GM19240 (cell line): Measurements from ENCODE around the gene CAMTA1.
"Not testable (repeated sequence)": the region's sequence is repeated elsewhere in the genome, so short reads cannot be mapped to it uniquely, and the experiment has no call there.

ENCODE experiments used
- DNase-seq: peaks from one replicate; pipeline ENCODE4 v3.0.0; 2011; ENCODE audit warnings: low spot score; ENCODE audit not compliant: insufficient read length

Gene CAMTA1

DNA sequence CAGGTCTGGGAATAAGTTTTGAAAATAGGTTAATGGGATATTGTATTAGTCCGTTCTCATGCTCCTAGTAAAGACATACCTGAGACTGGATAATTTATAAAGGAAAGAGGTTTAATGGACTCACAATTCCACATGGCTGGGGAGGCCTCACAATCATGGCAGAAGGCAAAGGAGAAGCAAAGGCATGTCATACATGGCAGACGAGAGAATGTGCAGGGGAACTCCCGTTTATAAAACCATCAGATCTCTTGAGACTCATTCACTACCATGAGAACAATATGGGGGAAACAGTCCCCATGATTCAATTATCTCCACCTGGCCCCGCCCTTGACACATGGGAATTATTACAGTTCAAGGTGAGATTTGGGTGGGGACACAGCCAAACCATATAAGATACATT lies 60.5 kb downstream of the CAMTA1 start:
- not testable (repeated sequence) for DNase-seq

DNA sequence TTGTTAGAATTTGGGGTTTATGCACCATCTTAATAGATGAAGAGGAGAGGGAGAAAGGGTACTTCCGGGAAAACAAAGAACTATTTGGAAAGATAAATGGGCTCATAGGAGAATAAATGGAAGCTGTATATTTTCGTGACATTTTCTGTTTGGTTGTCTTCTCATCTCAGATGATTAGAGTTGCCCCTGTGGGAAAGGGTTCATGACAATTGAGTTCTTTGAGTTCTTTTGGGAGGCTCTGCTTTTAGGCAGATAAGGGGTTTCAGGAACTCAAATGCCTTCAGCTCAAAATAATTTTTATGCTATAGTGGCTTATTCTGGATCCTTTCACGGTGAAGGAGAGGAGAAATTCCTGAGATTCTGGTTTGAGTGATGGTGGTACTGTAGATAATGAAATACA lies 63.6 kb downstream of the CAMTA1 start:
- DNase-seq, result no peak

DNA sequence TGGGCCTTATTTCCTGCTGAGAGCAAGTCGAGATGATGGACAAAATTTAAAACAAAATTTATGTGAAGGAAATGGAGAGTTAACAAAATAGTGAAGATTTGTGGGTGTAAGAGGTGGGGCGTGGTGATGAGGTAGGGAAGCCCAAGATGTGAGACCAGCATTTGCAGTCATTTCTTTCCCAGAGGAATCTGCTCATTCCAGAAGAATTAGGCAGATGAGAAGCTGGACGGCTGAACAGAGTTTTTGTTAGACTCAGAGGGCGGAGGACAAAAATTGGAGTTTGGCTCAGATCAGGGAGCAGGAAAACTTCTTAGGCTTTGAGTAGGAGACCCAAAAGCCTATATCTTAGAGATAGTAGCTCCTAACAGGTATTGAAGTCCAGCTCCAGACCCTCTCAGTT lies 65.3 kb downstream of the CAMTA1 start:
- no peak for DNase-seq

DNA sequence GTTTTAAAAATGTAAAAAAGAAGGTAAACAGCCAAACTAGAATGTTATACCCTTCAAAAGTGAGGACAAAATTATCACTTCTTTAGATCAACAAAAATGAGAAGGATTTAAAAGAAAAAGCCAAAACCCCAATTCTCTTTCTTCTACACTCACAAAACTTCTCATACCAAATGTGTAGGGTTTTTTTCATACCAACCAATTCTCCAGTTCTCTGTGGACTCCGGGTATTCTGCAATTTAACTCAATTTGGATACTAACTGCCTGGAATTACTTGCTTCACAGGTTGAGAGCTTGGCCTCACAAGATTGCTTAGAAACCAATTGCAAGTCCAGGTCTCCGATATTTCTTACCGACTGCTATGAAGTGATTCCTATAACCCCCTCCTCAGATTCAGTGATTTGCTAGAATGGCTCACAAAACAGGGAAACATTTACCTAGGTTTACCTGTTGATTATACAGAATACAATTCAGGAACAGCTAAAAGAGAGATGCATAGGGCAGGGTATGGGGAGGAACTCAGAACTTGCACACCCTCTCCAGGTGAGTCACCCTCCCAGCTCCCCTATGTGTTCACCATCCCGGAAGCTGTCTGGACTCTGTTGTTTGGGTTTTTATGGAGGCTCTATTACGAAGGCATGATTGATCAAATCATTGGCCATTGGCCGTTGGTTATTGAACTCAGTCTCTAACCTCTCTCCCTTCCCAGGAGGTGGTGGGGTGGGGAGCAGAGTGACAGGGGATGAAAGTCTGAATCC lies 67.1 kb downstream of the CAMTA1 start:
- no peak for DNase-seq

DNA sequence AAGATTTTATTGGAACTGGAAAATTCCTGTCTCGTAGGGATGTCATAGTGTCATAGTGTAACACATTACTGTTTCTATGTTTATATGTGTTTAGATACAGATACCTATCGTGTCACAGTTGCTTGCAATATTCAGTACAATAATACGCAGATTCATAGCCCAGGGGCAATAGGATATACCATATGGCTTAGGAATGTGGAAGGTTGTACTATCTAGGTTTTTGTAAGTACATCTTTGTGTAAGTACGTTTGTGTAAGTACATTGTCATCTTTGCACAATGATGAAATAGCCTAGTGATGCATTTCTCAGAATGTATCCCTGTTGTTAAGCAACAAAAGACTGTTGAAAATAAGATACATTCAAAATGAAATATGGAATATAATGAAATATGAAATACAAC lies 68.9 kb downstream of the CAMTA1 start:
- no peak for DNase-seq

DNA sequence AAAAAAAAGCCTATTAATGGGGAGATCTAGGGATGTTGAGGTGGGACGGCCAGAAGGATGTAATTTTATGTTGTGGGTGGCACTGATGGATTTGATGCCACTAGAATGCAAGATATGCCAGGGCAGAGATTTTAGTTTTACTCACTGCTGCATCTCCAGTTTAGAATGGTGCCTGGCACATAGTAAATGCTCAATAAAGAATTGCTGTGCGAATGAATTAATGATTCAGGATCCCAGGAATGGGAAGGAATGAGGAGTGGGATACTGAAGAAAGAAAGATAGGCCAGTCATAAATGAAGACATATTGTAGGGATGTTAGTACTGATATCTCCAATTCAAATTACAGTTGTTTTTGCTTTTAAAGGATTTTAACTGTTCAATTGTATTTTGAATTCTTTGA lies 72.6 kb downstream of the CAMTA1 start:
- no peak for DNase-seq

DNA sequence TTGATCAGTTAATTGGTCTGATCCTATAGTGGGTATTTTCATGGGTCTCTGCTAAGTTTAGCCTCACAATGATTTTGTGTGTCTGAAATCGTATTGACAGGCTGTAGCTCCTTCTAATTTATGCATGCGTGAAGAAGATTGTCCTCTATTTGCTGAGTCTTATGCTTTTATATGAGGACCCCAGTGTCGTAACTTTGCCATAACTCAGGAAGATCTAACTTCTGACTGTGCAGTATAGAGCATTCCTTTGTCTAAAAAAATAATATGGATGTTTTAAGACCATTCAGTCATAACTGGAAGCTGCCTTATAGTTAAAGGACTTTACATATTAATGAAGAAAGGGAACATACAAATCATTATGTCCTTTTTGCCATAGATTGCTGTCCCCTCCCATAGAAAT lies 73.3 kb downstream of the CAMTA1 start:
- DNase-seq, result no peak

DNA sequence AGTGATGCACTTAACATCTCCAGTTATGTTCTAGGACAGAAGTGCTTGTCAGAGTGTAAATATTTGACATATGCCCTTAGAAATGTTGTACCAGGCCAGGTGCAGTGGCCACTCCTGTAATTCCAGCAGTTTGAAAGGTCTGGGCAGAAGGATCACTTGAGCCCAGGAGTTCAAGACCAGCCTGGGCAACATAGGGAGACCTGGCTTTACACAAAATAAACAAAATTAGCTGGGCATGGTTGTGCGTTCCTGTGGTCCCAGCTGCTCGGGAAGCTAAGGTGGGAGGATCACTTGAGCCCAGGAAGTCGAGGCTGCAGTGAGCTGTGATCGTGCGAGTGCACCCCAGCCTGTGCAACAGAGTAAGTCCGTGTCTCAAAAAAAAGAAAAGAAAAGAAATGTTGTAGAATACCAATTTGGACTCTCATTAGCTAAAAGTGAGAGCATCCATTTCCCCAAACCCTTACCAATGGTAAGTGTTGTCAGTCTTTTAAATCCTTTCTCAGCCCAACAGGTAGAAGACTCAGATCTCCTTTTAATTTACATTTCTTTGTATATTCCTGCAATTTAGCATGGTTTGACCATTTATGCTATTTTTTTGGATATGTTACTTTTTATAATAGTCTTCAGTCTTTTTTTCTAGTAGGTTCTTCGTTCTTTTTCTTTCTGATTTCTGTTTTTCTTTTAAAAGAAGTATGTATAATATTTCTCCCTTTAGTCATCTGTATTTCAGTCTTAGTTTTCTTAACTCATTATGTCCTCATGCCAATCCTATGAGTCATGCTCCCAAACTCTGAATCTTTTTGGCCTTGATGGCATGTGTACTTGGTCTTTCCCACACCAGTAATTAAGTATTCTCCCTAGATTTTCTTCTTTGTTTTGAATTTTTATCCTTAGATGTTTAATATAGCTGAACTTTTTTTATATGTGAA lies 74.4 kb downstream of the CAMTA1 start:
- no peak for DNase-seq

DNA sequence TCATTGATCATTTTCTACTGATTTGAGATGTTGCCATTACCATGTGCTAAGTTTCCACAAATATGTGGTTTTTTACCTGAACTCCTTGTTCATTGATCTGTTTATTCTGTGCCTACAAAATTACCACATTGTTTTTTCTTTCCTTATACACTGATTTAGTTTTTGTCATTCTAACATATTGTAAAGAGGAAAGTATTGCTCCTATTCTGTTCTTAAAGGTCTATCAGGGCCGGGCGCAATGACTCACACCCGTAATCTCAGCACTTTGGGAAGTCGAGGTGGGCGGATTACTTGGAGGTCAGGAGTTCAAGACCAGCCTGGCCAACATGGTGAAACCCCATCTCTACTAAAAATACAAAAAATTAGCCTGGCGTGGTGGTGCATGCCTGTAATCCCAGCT lies 75.1 kb downstream of the CAMTA1 start:
- no peak for DNase-seq

DNA sequence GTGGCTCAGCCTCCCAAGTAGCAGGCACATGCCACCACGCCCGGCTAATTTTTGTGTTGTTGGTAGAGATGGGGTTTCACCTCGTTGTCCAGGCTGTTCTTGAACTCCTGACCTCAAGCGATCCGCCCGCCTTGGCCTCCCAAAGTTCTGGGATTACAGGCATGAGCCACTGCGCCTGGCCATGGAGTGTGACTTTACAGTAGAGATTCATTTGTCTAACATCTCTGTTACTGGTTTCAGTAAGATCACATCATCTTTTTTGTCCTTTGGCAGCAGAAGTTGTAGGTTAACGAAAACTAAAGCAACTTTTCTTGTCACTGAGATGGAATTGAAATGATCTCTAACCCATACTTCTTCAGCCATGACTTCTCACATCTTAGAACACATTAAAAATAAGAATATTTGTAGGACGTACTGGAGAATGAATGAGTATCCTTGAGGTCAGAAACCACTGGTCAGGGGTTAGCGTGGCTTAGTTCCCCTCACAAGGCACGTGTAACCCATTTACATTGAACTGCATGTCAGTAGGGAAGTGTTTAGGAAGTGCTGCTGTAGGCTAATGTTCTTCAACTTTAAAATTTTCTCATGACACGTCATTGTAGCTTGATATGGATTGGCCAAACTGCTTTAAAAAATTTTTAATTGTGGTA lies 75.9 kb downstream of the CAMTA1 start:
- DNase-seq, result no peak

DNA sequence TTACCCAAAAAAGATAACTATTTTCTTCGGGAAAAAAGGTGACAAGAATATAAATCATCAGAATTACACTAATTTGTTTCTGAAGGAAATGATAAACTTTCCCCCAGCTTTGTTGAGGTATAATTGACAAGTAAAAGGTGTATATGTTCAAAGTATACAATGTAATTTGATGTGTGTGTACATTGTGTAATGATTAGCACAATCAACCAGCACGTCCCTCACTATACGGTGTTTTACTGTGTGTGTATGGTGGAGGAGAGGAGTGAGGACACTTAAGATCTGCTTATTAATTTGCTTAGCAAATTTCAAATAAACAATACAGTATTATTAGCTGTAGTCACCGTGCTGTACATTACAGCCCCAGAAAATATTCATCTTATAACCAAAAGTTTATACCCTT lies 77.7 kb downstream of the CAMTA1 start:
- no peak for DNase-seq

DNA sequence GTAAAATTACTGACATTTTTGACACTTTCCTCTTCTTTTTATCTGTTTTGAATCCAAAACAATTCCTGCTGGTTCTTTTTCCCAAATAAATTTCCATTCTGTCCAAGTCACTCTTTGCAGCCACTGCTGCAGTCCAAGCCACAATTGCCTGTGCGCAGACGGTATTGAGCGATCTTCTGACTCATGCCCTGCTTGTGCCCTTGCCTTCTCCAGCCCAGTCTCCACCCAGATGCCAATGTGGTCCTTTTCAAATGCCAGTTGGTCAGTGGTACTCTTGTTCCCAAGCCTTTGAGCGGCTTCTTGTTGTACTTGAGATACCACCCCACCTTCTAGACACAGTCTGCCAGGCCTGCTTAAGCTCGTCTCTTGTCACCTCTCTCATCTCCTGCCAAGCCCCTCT lies 78.9 kb downstream of the CAMTA1 start:
- DNase-seq, result no peak

DNA sequence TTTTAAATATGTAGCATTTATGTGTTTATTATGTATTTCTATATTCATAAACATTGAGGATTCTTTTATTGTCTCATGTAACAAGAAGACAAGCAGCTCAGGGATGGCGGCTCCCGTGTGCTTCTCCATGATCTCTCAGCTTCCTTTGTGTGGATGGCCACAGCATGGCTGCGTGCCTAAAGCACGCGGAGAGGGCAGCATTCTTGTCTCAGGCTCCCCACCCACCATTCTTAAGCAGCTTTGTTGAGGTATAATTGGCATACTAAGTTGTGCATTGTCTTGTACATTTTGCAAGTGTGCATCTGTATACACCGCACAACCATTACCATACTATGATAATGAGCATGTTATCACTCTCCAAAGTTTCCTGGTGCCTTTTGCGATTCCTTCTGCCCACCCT lies 81.6 kb downstream of the CAMTA1 start:
- DNase-seq, result no peak

DNA sequence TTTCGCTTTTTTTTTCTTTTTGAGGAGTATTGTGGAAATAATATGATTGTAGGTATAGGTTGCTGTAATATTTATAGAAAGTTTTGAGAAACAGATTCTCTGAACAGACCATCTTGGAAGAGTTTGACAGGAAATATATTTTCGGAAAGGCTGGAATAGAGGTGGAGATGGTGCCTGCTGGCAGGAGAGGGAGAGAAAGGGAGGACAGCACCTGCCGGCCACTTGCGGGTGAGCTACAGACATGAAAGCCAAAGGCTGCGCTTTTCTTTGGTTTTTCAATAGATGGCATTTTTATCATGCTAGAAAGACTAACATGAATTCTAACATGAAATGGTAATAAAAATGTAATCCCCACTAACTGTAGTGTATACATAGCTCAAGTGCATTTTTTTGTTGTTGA lies 82.1 kb downstream of the CAMTA1 start:
- no peak for DNase-seq

DNA sequence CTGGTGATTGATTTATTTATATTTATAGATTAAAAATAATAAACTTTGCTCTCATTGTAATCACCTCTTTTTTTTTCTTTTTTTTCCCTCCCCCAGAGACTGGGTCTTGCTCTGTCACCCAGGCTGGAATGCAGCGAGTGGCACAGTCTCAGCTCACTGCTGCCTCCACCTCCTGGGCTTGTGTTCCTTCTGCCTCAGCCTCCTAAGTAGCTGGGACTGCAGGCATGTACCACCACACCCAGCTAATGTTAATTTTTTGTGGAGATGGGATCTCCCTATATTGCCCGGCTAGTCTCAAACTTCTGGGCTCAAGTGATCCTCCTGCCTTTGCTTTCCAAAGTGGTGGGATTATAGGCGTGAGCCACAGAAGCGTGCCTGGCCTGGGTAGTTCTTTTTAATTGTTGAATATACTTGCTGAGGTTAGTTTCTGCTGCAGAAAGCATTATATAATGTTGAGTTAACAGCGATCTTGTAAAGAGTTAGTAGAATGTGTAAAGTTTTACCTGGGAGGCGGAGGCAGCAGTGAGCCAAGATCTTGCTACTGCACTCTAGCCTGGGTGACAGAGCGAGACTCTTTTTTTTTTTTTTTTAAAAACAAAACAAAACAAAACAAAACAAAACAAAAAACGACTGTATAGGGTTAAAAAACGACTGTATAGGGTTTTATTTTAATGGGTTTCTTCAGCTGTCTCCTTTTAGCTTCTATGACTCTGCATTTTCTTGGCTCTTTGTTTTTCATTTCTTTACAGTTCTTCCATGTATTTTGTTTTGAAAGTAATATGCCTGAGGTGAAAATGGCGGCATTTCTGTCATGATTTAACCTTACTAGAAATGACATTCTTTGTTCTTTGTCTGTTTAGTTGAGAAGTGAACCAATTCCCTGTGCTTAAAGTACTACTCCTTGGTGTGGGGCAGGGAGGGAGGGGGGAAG lies 82.7 kb downstream of the CAMTA1 start:
- no peak for DNase-seq

DNA sequence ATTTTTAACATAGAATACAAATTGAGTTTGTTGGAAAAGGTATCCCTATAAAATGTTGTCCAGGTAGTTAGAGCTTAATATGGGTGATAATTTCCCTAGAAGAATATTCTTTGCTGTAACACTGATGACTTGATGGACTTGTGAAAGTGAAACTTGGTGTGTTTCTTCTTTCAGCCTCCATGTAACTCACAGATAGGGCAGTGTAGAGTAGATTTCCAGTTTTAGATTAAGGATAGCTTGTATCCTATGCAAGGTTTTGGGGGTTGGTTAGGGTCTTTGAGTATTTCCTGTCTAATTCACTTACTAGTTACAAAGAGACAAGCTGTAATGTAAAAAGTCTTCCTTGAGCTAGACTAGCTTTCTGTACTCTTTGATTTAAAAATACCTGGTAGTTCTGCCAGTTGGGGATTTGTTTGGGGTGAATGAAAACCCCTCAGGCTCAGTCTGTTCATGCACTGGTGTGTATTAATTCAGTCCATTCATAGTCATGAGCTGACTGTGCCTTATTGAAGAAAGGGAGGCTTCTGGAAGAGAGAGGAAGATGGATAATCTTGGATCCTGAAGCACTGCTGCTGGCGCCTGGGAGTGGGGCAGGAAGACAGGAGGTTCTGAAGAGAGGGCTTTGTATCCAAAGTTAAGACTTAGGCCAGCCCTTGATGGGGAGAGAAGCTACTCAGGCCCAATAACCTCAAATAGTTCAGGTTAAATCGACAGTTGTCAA lies 83.6 kb downstream of the CAMTA1 start:
- DNase-seq, result no peak

DNA sequence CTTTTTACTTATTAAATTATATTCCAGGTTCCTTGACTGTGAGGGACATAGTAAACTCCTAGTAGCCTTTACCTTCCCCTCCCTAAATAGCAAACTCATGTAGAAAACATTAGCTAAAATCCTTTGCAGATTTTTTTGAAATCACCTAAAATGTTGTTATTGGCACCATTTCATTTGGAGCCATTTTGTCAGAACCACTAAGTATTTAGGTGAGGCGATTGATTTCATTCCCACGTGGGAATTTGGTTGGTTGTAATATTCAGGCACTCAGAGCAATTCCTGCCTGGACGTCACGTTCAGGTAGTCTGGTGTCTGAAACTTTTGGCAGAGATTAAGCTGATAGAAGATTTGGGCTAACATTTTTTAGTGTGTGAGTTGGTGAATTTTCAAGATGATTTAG lies 84.3 kb downstream of the CAMTA1 start:
- no peak for DNase-seq

DNA sequence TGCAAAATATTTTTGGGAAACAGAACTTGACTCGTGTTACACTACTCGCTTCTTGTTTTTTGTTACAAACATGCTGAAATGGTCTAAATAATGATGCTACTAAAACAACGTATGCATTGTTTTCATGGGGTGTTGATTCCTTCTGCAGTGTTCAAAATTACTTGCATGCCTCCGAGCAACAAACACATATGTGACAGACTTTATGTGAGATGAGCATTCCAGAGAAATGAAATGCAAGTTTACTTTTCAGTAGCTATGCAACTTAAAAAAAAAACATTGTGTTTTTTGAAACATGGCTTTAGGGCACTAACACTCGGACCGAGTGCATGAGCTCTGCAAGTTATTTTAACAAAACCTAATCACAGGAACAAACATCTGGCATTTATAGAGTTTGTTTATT lies 84.8 kb downstream of the CAMTA1 start:
- no peak for DNase-seq

DNA sequence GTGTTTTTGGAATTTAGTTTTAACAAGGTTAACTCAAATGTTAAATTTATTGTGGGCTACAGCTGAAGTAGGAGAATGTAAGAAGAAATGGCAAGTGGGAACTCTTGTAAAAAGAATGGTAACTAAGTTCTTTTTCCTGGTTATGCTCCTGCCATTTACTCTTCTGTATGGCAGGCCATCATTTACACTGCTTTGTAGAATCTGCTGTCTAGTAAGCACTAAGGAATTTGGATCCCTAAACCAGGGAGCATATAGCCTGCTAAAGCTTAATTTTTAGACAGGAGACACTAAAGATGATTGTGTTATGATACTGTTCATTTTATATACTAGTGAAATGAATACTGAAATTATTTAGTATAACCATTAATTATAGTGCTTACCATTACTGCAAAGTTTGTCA lies 85.3 kb downstream of the CAMTA1 start:
- DNase-seq, result no peak

DNA sequence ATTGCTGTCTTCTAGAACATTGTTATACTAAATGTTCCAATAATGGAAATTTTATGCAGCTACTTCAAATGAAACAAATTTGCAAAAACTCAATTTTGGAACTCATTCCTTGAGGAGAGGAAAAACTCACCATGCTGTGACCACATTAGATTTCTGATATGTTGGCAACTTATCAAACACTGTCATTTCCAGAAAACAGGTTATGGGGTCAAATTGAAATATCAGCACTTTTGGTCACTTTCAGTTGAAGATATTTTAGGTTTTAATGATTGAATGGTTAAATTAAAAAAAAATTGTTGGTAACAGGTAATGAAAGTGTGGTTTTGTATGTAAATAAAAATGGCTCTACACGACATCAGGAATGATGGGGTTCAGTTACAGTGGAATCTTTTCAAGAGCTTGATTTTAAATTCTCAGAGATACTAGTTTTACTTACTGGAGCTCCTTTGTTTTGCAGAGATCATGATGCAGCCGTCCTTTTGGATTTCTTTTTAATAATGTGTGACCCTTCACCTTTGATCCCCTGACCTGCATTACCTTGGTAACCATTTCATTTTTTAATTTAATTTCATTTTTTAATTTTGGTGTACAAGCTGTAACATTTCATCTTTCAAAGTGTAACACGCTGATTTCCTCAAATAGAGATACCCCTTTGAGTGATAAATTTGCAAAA lies 86.2 kb downstream of the CAMTA1 start:
- DNase-seq, result no peak
